PFSK-1 (cell line): ENCODE results near the gene GRIA3.

Source experiments
- POLR2AphosphoS5 ChIP-seq: IDR thresholded peaks from 2 replicates; pipeline ENCODE4 v1.6.1; 2012; ENCODE audit warnings: low read depth, mild to moderate bottlenecking, control low read depth, low read length, moderate library complexity
- SIN3A ChIP-seq: IDR thresholded peaks from 2 replicates; pipeline ENCODE4 v1.6.1; 2012; ENCODE audit warnings: mild to moderate bottlenecking, low read length, moderate library complexity, borderline replicate concordance; ENCODE audit not compliant: insufficient read depth
- TAF1 ChIP-seq: IDR thresholded peaks from 2 replicates; pipeline ENCODE4 v1.6.1; 2012; ENCODE audit warnings: low read length, control low read depth, borderline replicate concordance; ENCODE audit not compliant: insufficient read depth
- TF ChIP-seq, protein P1 (sequence below), 2 experiments: IDR thresholded peaks; 2 replicates each; pipeline versions ENCODE4 v1.6.1 to v1.8.0; 2011 to 2012; ENCODE audit warnings: low read depth in 2 of 2, low read length in 2 of 2, control low read depth in 1 of 2, inconsistent platforms in 1 of 2, mild to moderate bottlenecking in 1 of 2, moderate library complexity in 1 of 2; ENCODE audit not compliant: insufficient read depth in 1 of 2

DNA sequence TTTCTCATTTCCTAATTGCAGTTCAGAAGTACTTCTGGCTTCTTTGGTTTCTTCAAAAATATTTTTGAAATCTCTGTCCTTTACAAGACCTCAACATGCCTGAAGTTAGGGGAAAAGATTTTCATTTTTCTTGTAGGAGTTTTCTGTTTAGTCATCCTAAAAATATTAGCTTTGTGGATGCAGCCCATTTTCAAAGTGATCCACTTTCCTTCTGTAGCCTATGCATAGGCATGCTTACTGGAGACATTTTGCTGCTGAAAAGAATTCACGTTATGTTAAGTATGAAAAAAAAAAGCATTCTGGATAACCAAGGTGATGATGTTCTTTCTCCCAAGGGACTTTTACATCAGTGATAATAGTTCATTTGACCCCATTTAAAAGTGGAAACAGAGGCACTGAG is 303.2 kb downstream of the GRIA3 start:
- TF ChIP-seq, protein P1, sequence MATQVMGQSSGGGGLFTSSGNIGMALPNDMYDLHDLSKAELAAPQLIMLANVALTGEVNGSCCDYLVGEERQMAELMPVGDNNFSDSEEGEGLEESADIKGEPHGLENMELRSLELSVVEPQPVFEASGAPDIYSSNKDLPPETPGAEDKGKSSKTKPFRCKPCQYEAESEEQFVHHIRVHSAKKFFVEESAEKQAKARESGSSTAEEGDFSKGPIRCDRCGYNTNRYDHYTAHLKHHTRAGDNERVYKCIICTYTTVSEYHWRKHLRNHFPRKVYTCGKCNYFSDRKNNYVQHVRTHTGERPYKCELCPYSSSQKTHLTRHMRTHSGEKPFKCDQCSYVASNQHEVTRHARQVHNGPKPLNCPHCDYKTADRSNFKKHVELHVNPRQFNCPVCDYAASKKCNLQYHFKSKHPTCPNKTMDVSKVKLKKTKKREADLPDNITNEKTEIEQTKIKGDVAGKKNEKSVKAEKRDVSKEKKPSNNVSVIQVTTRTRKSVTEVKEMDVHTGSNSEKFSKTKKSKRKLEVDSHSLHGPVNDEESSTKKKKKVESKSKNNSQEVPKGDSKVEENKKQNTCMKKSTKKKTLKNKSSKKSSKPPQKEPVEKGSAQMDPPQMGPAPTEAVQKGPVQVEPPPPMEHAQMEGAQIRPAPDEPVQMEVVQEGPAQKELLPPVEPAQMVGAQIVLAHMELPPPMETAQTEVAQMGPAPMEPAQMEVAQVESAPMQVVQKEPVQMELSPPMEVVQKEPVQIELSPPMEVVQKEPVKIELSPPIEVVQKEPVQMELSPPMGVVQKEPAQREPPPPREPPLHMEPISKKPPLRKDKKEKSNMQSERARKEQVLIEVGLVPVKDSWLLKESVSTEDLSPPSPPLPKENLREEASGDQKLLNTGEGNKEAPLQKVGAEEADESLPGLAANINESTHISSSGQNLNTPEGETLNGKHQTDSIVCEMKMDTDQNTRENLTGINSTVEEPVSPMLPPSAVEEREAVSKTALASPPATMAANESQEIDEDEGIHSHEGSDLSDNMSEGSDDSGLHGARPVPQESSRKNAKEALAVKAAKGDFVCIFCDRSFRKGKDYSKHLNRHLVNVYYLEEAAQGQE (IDR thresholded peaks at IDR 0.05; ENCODE audit: insufficient read depth in 1 of 2, low read depth in 2 of 2, low read length in 2 of 2) = no peak
- TF ChIP-seq SIN3A = no peak
- TF ChIP-seq POLR2AphosphoS5 = no peak
- TF ChIP-seq TAF1 = no peak
